Kidney epithelial cell (primary cell): ENCODE results near the gene LARGE1. TPM values are rescaled to one million over a fixed set of nuclear protein-coding genes. Genes with fewer than 3 reads are reported as not detected.

Source experiments
- DNase-seq: peaks from one replicate; pipeline ENCODE4 v3.0.0-alpha.2; 2010; ENCODE audit warnings: low read depth
- H3K27me3 ChIP-seq: 2 replicates; pipeline ENCODE4 v1.6.0; 2011; ENCODE audit warnings: low read length; ENCODE audit not compliant: control insufficient read depth, insufficient read depth
- H3K36me3 ChIP-seq: 2 replicates; pipeline ENCODE4 v1.5.1; 2011; ENCODE audit warnings: low read length; ENCODE audit not compliant: control insufficient read depth, insufficient read depth
- H3K4me3 ChIP-seq: 2 replicates; pipeline ENCODE4 v1.5.1; 2011; ENCODE audit warnings: low read depth, mild to moderate bottlenecking, control low read depth, low read length
- total RNA-seq: library from RNA; depleted of rRNA; stranded (reverse); fragments of >200 nt; gene quantifications from 2 replicates; pipeline ENCODE4 v1.2.3, GENCODE V29; 2015
- TF ChIP-seq, protein P1 (sequence below): IDR thresholded peaks from 2 replicates; pipeline ENCODE4 v1.5.1; 2011; ENCODE audit warnings: mild to moderate bottlenecking, moderate library complexity, low read length, control low read depth, inconsistent platforms; ENCODE audit not compliant: insufficient read depth, poor library complexity, severe bottlenecking

The LARGE1 gene
- total RNA-seq, 1 donor from 2014 or later, result 17.8 TPM

GRCh38 chr22:33678523-33678922, 241.8 kb downstream of the LARGE1 start:
- no peak for DNase-seq
- no peaks in the 10 kb centered on the region for H3K36me3 ChIP-seq
- H3K4me3 ChIP-seq, result no peak overlapping the region
- TF ChIP-seq, protein P1, sequence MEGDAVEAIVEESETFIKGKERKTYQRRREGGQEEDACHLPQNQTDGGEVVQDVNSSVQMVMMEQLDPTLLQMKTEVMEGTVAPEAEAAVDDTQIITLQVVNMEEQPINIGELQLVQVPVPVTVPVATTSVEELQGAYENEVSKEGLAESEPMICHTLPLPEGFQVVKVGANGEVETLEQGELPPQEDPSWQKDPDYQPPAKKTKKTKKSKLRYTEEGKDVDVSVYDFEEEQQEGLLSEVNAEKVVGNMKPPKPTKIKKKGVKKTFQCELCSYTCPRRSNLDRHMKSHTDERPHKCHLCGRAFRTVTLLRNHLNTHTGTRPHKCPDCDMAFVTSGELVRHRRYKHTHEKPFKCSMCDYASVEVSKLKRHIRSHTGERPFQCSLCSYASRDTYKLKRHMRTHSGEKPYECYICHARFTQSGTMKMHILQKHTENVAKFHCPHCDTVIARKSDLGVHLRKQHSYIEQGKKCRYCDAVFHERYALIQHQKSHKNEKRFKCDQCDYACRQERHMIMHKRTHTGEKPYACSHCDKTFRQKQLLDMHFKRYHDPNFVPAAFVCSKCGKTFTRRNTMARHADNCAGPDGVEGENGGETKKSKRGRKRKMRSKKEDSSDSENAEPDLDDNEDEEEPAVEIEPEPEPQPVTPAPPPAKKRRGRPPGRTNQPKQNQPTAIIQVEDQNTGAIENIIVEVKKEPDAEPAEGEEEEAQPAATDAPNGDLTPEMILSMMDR, result no peak
- H3K27me3 ChIP-seq, result no peaks in the 10 kb centered on the region

- Histone ChIP-seq H3K27me3 (no peaks in the 10 kb centered on the region), H3K36me3 (no peaks in the 10 kb centered on the region), H3K4me3 (no peak overlapping the region)
- no peak for DNase-seq
- TF ChIP-seq, protein P1, result no peak
These were observed 242.7 kb downstream of the LARGE1 start for GRCh38 chr22:33677536-33677935.

DNA sequence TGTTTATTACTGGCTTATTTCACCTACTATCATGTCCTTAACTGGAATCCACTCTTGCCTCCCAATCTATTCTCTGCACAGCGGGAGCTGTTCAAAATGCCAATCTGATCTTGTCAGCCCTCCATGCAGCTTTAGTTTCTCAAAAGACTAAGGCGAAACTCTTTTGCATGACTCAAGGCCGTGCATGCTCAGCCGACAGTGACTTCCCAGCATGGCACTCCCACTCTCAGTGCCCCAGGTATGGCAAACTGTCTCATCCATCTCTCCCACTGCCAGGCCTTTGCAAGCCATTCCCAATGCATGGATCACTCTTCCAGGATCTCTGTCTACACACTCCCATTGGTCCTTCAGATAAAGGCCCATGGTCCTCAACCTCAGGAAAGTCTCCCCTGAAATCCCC, 245.9 kb downstream of the LARGE1 start:
- no peaks in the 10 kb centered on the region for H3K27me3 ChIP-seq
- TF ChIP-seq, protein P1, result no peak
- H3K4me3 ChIP-seq, result no peak overlapping the region
- DNase-seq, result no peak
- H3K36me3 ChIP-seq, result no peaks in the 10 kb centered on the region

DNA sequence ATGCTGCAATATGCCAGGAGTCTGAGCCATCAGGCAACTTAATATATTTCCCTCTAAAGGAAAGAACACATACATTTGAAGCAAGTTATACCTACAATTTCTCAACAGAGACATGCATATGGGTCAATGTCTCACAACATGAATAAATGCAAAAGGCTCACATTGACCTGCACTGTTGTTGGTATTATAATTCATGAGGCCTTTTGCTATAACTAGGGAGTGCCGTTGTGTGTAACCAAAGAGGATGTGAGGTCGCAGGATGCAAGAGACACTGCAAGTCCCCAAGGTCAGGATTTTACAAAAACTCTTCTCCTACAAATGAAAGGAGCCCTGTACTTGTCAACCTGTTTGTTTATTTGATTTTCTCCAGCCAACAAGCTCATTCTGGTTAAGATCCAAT, 250.5 kb downstream of the LARGE1 start:
- Histone ChIP-seq H3K27me3 (no peaks in the 10 kb centered on the region), H3K4me3 (no peak overlapping the region), H3K36me3 (no peaks in the 10 kb centered on the region)
- DNase-seq, result no peak
- TF ChIP-seq, protein P1, result no peak

DNA sequence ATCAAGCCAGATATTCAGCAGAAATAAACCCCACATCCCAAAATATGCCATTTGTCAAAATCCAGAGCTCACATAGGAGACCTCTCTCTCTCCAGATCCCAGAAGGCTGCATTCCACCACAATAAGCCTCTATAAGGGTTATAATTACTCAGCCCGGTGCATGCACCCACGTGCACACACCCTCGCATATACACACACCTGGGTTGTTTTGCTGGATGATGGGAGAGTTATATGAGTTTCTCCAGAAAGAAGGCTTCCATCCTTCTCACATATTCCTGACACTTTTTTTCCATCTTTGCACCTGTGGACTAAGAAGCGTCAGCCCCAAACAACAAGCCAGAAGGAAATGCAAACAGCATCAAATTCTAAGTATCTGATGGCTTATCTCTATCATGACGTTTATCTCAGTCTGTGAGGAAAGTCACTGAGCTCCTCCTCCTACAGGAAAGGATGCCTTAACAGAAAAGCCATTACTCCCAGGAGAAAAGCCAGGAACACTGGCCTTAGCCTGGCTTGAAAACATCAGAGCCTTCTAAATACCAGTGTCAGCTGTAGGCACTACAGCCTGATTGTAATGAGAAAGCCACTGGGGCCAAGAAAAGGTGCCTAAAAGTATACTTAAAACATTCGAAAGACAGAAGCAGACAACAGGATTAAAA, 253.2 kb downstream of the LARGE1 start:
- Histone ChIP-seq H3K36me3 (no peaks in the 10 kb centered on the region), H3K4me3 (no peak overlapping the region), H3K27me3 (no peaks in the 10 kb centered on the region)
- TF ChIP-seq, protein P1, result no peak
- no peak for DNase-seq
